MG63 (cell line): ENCODE data around the gene CPN2. TPM values are rescaled to one million over a fixed set of nuclear protein-coding genes. Genes with fewer than 3 reads are reported as not detected.

Experiments used
- DNase-seq: peaks from one replicate; pipeline ENCODE4 v3.0.0-alpha.2; 2020
- H3K27me3 ChIP-seq: fragments of 250-450 bp; sonication (Bioruptor Pico); 2 replicates; pipeline ENCODE4 v1.5.1; 2020; ENCODE audit warnings: mild to moderate bottlenecking, moderate library complexity
- H3K36me3 ChIP-seq: fragments of 250-450 bp; sonication (Bioruptor Pico); 2 replicates; pipeline ENCODE4 v1.5.1; 2020; ENCODE audit warnings: mild to moderate bottlenecking, moderate library complexity
- H3K4me3 ChIP-seq: fragments of 250-450 bp; sonication (Bioruptor Pico); 2 replicates; pipeline ENCODE4 v1.5.1; 2020; ENCODE audit warnings: mild to moderate bottlenecking, moderate library complexity
- H3K9me3 ChIP-seq: fragments of 250-450 bp; sonication (Bioruptor Pico); 2 replicates; pipeline ENCODE4 v1.5.1; 2020; ENCODE audit warnings: mild to moderate bottlenecking, moderate library complexity
- total RNA-seq: library from RNA; depleted of rRNA; stranded (reverse); fragments of >200 nt; shearing (Covaris generic); gene quantifications from 2 replicates; pipeline ENCODE4 v1.2.3, GENCODE V29; 2014; ENCODE audit warnings: low replicate concordance

The CPN2 gene
- total RNA-seq, 1 experiment from 2014 or later: not detected

- H3K27me3 ChIP-seq: no peaks in the 10 kb centered on the region
- DNase-seq: no peak
- H3K36me3 ChIP-seq: no peaks in the 10 kb centered on the region
- H3K9me3 ChIP-seq: no peaks in the 10 kb centered on the region
- no peak overlapping the region for H3K4me3 ChIP-seq
Measured at GRCh38 chr3:194368918-194369317, 17.8 kb upstream of the CPN2 start.

DNA sequence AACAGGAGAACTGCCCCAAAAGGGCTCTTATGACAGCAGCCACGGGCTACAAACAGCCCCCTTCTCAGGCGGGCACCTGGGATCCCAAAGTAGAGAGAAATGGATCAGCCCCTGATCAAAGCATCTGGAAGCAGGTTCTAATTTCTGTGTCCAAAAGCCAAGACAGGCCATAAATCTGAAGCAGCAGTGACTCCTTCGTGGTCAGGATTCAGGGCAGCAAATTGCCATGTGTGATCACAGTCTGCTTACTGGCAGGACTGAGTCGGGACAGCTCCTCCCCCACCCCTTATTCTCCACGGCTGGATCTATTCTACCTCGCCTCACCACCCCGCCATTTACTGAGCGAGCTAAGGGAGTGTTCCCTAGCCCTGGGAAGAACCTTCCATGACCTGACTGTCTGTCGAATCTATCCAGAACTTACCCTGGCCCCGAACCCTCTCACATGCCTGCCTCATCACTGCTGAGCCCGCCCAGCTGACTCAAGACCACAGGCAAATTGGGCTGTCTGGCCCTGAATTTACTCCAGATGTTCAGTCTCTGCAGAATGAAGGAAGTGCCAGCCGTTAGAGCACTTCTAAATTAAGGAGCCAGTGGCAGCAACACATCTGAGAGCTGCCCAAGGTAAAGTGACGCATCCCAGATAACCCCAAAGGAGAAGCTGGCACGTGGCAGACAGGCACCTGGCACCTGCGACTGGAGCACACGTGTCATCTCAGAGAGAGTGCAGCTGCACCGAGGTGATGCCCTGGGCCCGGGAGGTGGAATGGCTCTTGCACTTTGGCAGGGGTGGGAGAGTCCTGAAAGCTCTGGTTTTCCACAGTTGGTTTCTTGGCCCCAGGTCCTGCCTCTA lies 17.1 kb upstream of the CPN2 start:
- DNase-seq: peak; percentile 75
- Histone ChIP-seq H3K4me3 (no peak overlapping the region), H3K36me3 (no peaks in the 10 kb centered on the region), H3K27me3 (no peaks in the 10 kb centered on the region), H3K9me3 (no peaks in the 10 kb centered on the region)

DNA sequence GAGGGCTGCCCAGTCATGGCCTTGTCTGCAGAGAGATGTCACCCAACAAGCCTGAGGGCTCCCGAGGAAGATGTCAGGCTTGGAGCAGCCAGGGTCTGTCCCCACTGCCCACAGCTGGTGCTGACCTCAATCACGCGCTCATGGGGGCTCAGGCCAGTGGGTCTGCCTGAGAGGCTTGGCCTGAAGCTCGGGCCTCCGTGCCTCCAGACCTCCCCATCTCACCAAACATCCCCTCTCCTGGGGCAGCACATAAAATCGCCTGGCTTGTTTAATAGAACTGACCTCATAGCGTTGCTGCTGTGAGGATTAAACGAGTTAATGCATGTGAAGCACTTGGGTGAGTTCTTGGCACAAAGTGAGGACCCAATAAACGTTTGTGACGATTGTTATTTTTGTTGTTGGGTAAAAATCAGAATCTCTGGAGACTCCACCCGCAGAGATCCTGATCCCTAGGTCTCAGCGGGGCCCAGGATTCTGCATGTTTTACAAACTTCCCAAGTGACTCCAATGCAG lies 14.9 kb upstream of the CPN2 start:
- no peaks in the 10 kb centered on the region for H3K27me3 ChIP-seq
- no peaks in the 10 kb centered on the region for H3K36me3 ChIP-seq
- no peaks in the 10 kb centered on the region for H3K9me3 ChIP-seq
- DNase-seq: no peak
- no peak overlapping the region for H3K4me3 ChIP-seq

DNA sequence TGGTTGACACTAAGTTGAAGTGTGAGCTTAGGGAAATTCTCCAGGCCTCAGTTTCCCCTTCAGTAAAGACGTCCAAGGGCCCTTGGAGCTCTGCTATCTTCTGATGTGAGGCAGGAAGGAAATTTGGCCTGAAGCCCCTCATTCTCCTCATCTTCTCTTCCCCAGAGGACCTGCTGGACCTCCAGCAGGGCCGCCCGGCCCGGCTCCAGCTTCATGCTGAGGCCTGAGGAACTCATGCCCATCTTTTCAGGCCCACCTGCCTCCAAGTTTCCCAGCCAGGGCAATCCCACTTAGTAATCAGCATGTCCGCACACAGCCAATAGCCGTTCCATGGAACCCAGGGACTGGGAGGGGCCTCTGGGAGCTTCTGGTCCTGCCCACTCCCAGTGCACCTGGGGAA lies 14.4 kb upstream of the CPN2 start:
- DNase-seq: no peak
- H3K9me3 ChIP-seq: no peaks in the 10 kb centered on the region
- no peaks in the 10 kb centered on the region for H3K27me3 ChIP-seq
- H3K36me3 ChIP-seq: no peaks in the 10 kb centered on the region
- H3K4me3 ChIP-seq: no peak overlapping the region

DNA sequence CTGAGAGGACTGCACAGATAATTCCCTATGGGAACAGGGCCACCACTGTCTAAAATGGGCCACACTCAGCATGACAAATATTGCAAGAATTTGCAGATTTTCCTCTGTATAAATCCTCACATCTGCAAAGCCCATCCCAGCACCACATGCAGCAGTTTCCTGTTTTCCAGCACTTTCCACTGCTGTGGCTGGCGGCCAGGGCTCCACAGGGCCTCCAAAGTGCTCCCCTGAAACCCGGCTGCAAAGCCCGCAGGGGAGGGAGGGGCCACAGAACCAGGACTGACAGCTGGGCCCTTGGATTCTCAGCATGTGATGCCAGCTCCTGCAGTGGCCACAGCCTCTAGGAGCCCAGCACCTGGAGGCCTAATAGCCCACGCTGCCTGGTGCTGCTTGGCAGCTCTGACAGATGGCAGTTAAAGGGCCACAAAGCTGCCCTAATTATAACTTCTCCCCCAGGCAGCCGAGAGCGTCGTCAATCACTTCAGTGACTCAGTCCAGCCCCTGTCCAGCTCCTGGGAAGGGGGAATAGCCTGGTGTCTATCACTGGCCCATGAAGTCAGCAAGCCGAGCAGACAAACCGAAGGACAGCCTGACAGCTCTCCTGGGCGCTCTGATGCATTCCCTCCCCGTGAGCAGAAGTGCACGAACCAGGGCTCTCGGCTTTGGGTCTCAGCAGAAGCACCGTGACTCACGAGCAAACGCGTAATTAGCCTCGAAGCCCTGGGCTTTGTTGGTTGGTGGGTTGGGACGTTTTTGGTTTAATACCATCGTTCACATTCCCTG lies 13.7 kb upstream of the CPN2 start:
- H3K4me3 ChIP-seq: no peak overlapping the region
- no peaks in the 10 kb centered on the region for H3K9me3 ChIP-seq
- no peaks in the 10 kb centered on the region for H3K27me3 ChIP-seq
- peak; percentile 94 for DNase-seq
- H3K36me3 ChIP-seq: no peaks in the 10 kb centered on the region

DNA sequence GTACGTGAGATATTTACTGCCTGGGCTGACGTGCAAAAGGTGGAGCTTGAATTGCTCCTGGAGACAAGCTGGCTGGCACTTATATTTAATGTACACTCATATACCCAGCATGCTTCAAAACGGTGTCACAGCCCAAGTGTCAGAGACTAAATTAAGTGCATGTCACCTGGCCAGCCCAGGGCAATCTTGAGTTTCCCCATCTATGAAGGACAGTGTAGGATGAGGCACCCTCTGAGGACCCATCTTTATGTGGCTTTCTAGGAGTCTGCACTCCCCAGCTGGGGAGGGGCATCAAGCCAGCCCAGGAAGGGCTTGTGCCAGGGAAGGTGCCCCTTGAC lies 13.2 kb upstream of the CPN2 start:
- no peaks in the 10 kb centered on the region for H3K36me3 ChIP-seq
- H3K9me3 ChIP-seq: no peaks in the 10 kb centered on the region
- DNase-seq: no peak
- no peaks in the 10 kb centered on the region for H3K27me3 ChIP-seq
- no peak overlapping the region for H3K4me3 ChIP-seq

DNA sequence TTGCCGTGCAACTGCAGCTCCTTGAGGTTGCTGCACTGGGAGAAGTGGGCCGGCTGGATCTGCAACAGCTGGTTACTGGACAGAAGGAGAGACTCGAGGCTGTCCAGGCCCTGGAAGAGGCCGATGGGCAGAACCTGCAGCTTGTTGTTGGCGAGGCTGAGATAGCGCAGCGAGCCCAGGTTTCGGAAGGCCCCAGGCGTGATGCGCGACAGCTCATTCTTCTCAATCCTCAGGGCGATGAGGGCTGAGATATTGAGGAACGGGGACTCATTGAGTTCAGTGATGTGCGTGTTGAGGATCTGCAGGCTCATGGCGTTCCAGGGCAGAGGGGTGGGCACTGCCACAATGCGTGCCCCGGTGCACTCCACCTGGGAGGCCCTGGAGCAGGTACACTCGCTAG lies 9.4 kb upstream of the CPN2 start:
- no peaks in the 10 kb centered on the region for H3K36me3 ChIP-seq
- no peaks in the 10 kb centered on the region for H3K27me3 ChIP-seq
- DNase-seq: no peak
- no peak overlapping the region for H3K4me3 ChIP-seq
- no peaks in the 10 kb centered on the region for H3K9me3 ChIP-seq

DNA sequence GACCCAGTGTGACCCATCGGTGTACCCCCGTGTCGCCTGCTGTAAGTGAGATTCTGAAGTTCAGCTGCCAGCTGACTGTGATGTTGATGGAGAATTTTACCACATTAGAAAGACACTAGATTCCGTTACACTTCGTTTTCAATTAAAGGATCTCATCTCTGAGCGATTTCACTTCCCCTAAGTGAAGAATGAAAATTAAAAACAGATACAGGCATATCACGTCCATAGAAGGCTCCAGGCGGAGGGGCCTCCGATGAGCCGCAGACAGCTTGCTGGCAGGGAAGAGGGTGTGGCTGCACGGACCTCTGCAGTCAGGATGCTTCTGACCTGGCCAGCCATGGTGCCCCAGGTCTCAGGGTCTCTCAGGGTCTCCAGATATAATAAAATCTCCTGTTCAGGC lies 6.6 kb upstream of the CPN2 start:
- H3K4me3 ChIP-seq: no peak overlapping the region
- no peaks in the 10 kb centered on the region for H3K36me3 ChIP-seq
- DNase-seq: no peak
- H3K9me3 ChIP-seq: no peaks in the 10 kb centered on the region
- H3K27me3 ChIP-seq: no peaks in the 10 kb centered on the region

- no peaks in the 10 kb centered on the region for H3K27me3 ChIP-seq
- no peaks in the 10 kb centered on the region for H3K36me3 ChIP-seq
- DNase-seq: no peak
- H3K4me3 ChIP-seq: no peak overlapping the region
- no peaks in the 10 kb centered on the region for H3K9me3 ChIP-seq
Measured at GRCh38 chr3:194355379-194355778, 4.3 kb upstream of the CPN2 start.

- Histone ChIP-seq H3K4me3 (no peak overlapping the region), H3K27me3 (no peaks in the 10 kb centered on the region), H3K36me3 (no peaks in the 10 kb centered on the region), H3K9me3 (no peaks in the 10 kb centered on the region)
- DNase-seq: no peak
Measured at GRCh38 chr3:194354315-194354714, 3.2 kb upstream of the CPN2 start.

DNA sequence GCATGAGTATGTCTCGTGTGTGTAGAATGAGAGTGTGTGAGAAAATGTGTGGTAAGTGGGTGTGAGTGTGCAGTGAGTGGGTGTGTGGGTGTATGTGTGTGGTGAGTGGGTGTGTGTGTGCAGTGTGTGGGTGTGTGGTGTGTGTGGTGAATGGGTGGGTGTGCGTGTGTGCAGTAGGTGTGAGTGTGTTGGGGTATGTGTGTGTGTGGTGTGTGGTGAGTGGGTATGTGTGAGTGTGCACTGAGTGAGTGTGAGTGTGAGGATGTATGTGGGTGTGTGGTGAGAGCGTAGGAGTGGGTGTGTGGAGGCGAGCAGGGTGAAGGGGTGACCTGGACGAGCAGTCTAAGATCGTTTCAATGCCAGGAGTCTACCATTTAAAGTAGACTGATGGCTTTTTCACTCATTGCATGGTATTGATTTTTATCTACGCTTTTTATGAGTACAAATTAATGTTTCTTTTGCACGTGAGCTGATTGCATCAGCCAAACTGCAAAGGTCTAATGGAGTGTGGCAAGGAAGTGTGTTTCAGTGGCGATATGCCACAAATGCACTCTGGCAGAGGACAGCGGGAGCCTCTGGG lies 1.6 kb upstream of the CPN2 start:
- DNase-seq: no peak
- H3K27me3 ChIP-seq: no peaks in the 10 kb centered on the region
- no peaks in the 10 kb centered on the region for H3K36me3 ChIP-seq
- H3K4me3 ChIP-seq: no peak overlapping the region
- no peaks in the 10 kb centered on the region for H3K9me3 ChIP-seq

- no peak overlapping the region for H3K4me3 ChIP-seq
- no peak for DNase-seq
- no peaks in the 10 kb centered on the region for H3K27me3 ChIP-seq
Measured at GRCh38 chr3:194351952-194352536, 916 bp upstream of the CPN2 start.

GRCh38 chr3:194350726-194351071 lies 429 bp downstream of the CPN2 start:
- H3K9me3 ChIP-seq: no peaks in the 10 kb centered on the region

More at GRCh38 chr3:194351952-194352536, 916 bp upstream of the CPN2 start:
- Histone ChIP-seq H3K36me3 (no peaks in the 10 kb centered on the region), H3K9me3 (no peaks in the 10 kb centered on the region)

DNA sequence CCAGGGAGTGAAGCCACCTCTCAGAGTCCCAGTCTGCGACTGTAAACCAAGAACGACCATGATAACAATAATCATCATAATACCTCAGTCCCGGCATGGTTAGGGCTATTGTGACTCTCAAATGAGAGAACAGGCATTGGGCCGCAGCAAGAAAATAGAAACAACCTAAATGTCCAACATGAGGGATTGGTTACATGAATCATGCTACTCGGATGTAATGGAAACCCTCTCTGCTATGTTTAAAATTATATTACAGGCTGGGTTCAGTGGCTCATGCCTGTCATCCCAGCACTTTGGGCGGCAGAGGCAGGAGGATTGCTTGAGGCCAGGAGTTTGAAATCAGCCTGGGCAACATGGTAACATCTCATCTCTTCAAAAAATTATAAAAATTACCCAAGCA lies 2.8 kb downstream of the CPN2 start:
- no peaks in the 10 kb centered on the region for H3K9me3 ChIP-seq
- H3K4me3 ChIP-seq: no peak overlapping the region
- H3K36me3 ChIP-seq: no peaks in the 10 kb centered on the region
- H3K27me3 ChIP-seq: no peaks in the 10 kb centered on the region
- no peak for DNase-seq

More at GRCh38 chr3:194350726-194351071, 429 bp downstream of the CPN2 start:
- Histone ChIP-seq H3K36me3 (no peaks in the 10 kb centered on the region), H3K27me3 (no peaks in the 10 kb centered on the region), H3K4me3 (no peak overlapping the region)
- no peak for DNase-seq

GRCh38 chr3:194346621-194347020 lies 4.5 kb downstream of the CPN2 start:
- no peaks in the 10 kb centered on the region for H3K27me3 ChIP-seq
- no peak overlapping the region for H3K4me3 ChIP-seq
- H3K36me3 ChIP-seq: no peaks in the 10 kb centered on the region
- H3K9me3 ChIP-seq: no peaks in the 10 kb centered on the region
- DNase-seq: no peak

DNA sequence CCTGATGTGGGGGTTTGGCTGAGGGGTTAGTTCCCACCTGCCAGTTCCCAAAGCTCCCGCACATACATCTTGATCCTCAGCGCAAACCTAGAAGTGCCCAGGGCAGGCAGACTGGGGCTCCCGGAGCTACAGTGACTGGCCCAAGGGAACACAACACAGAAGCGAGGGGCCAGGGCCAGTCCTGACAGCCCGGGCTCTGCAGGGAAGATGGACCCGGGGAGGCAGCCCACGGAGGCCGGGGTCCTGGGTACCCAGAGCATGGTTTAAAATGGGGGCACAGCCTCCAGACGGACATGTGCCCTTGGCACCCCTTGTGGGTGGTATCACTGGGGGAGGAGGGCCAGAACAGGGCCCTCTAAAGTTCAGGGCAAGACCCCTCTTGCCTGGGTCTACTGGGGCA lies 5.1 kb downstream of the CPN2 start:
- no peak overlapping the region for H3K4me3 ChIP-seq
- H3K36me3 ChIP-seq: no peaks in the 10 kb centered on the region
- H3K27me3 ChIP-seq: no peaks in the 10 kb centered on the region
- DNase-seq: no peak
- H3K9me3 ChIP-seq: no peaks in the 10 kb centered on the region

GRCh38 chr3:194344012-194344411 lies 7.1 kb downstream of the CPN2 start:
- Histone ChIP-seq H3K4me3 (no peak overlapping the region), H3K27me3 (no peaks in the 10 kb centered on the region), H3K36me3 (no peaks in the 10 kb centered on the region), H3K9me3 (no peaks in the 10 kb centered on the region)
- DNase-seq: peak; percentile 57
